ENCODE data around the gene PREX1. TPM values are rescaled to one million over a fixed set of nuclear protein-coding genes. Genes with fewer than 3 reads are reported as not detected.

The PREX1 gene
- total RNA-seq, 1 donor from 2014 or later, result 20.8 TPM

GRCh38 chr20:48856130-48856529 is 28.3 kb upstream of the PREX1 start:
- Mint-ChIP-seq H3K4me3 (no peak overlapping the region), H3K9me3 (no peaks in the 10 kb centered on the region), H3K27ac (no peak overlapping the region), H3K4me1 (ENCODE audit: unreplicated experiment) (no peaks in the 10 kb centered on the region), H3K36me3 (no peaks in the 10 kb centered on the region), H3K27me3 (peaks cover 3% of the 10 kb centered on the region)
- TF ChIP-seq CTCF (conservative IDR thresholded peaks at IDR 0.05), result no peak
- DNase-seq (ENCODE audit: extremely low spot score, unreplicated experiment), result no peak

DNA sequence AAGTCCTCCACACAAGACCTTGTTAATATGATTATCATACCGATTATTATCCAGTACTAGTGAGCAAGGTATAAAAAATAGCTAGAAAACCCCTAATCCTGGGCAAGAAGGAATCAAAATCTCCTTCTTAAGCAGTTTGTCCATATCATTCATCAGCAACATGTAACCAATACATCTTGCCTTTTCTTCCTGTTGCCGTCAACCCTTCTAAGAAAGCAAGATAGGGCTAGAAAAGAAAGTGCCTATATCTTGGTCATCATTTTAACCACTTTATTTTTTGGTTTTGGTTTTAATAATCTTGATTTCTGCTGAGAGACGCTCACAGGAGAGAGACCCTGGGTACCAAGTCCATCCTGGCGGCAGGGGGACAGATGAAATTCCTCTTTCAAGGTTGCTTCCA is 27.2 kb upstream of the PREX1 start:
- Mint-ChIP-seq H3K27me3 (peaks cover 1% of the 10 kb centered on the region), H3K9me3 (no peaks in the 10 kb centered on the region), H3K4me3 (no peak overlapping the region), H3K27ac (no peak overlapping the region), H3K36me3 (no peaks in the 10 kb centered on the region), H3K4me1 (ENCODE audit: unreplicated experiment) (peaks cover 3% of the 10 kb centered on the region)
- TF ChIP-seq CTCF (conservative IDR thresholded peaks at IDR 0.05), result no peak
- no peak for DNase-seq (ENCODE audit: extremely low spot score, unreplicated experiment)

GRCh38 chr20:48852609-48853008 is 24.8 kb upstream of the PREX1 start:
- no peak for TF ChIP-seq CTCF (conservative IDR thresholded peaks at IDR 0.05)
- Mint-ChIP-seq H3K36me3 (no peaks in the 10 kb centered on the region), H3K27ac (no peak overlapping the region), H3K4me3 (no peak overlapping the region), H3K9me3 (no peaks in the 10 kb centered on the region), H3K27me3 (peaks cover 3% of the 10 kb centered on the region), H3K4me1 (ENCODE audit: unreplicated experiment) (peaks cover 8% of the 10 kb centered on the region)
- DNase-seq (ENCODE audit: extremely low spot score, unreplicated experiment), result no peak

DNA sequence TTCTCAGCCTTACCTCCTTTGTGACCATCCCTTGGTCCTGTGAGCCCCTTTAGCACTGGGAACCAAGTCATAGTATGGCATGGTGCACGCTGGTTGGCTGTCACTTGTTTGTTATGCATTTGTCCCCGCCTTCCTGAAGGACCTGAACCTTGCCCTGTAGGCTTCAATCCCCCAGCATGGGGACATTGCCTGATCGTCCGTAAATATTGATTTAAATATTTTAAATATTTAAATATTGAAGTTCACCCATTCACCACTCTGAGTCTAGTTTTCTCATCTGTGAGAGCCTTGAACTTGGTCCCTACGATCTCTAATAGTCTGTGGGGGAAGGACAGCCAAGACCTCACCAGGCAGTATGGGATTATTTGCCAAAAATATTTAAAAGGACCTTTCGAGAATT is 23.8 kb upstream of the PREX1 start:
- no peak for TF ChIP-seq CTCF (conservative IDR thresholded peaks at IDR 0.05)
- H3K27me3 Mint-ChIP-seq, result peaks cover 3% of the 10 kb centered on the region
- H3K9me3 Mint-ChIP-seq, result no peaks in the 10 kb centered on the region
- H3K4me1 Mint-ChIP-seq (ENCODE audit: unreplicated experiment), result peaks cover 18% of the 10 kb centered on the region
- no peak overlapping the region for H3K4me3 Mint-ChIP-seq
- no peaks in the 10 kb centered on the region for H3K36me3 Mint-ChIP-seq
- no peak for DNase-seq (ENCODE audit: extremely low spot score, unreplicated experiment)
- no peak overlapping the region for H3K27ac Mint-ChIP-seq

GRCh38 chr20:48850977-48851299 is 23.1 kb upstream of the PREX1 start:
- no peak overlapping the region for H3K27ac Mint-ChIP-seq
- H3K4me3 Mint-ChIP-seq, result no peak overlapping the region
- H3K4me1 Mint-ChIP-seq (ENCODE audit: unreplicated experiment), result peaks cover 22% of the 10 kb centered on the region
- no peaks in the 10 kb centered on the region for H3K9me3 Mint-ChIP-seq
- H3K27me3 Mint-ChIP-seq, result peaks cover 6% of the 10 kb centered on the region
- H3K36me3 Mint-ChIP-seq, result no peaks in the 10 kb centered on the region
- TF ChIP-seq CTCF (conservative IDR thresholded peaks at IDR 0.05), result no peak
- no peak for DNase-seq (ENCODE audit: extremely low spot score, unreplicated experiment)

GRCh38 chr20:48850257-48850976 is 22.6 kb upstream of the PREX1 start:
- Mint-ChIP-seq H3K4me3 (no peak overlapping the region), H3K36me3 (no peaks in the 10 kb centered on the region), H3K27me3 (peaks cover 6% of the 10 kb centered on the region), H3K4me1 (ENCODE audit: unreplicated experiment) (peaks cover 22% of the 10 kb centered on the region), H3K9me3 (no peaks in the 10 kb centered on the region), H3K27ac (no peak overlapping the region)
- no peak for DNase-seq (ENCODE audit: extremely low spot score, unreplicated experiment)
- TF ChIP-seq CTCF (conservative IDR thresholded peaks at IDR 0.05), result no peak

Measured in type B pancreatic cell (in vitro differentiated cells).